GM18861 (cell line): ENCODE results near the gene LBHD1.
"Not testable (repeated sequence)": the region's sequence is repeated elsewhere in the genome, so short reads cannot be mapped to it uniquely, and the experiment has no call there.

Experiments
- ATAC-seq: cut with Tn5 transposase; IDR thresholded peaks from one replicate; pipeline ENCODE4 v1.9.1; 2021; ENCODE audit not compliant: unreplicated experiment

Gene LBHD1

GRCh38 chr11:62694455-62695167, 22.5 kb upstream of the LBHD1 start:
- no peak for ATAC-seq

GRCh38 chr11:62693624-62694023, 21.6 kb upstream of the LBHD1 start:
- not testable (repeated sequence) for ATAC-seq

GRCh38 chr11:62689421-62690183, 17.5 kb upstream of the LBHD1 start, which contains the start of gene LRRN4CL:
LRRN4CL (minus strand) TSS chr11:62689530; CDS start chr11:62688508, 1,022 bp downstream.
- no peak for ATAC-seq

GRCh38 chr11:62688491-62688890, 16.4 kb upstream of the LBHD1 start:
- no peak for ATAC-seq

DNA sequence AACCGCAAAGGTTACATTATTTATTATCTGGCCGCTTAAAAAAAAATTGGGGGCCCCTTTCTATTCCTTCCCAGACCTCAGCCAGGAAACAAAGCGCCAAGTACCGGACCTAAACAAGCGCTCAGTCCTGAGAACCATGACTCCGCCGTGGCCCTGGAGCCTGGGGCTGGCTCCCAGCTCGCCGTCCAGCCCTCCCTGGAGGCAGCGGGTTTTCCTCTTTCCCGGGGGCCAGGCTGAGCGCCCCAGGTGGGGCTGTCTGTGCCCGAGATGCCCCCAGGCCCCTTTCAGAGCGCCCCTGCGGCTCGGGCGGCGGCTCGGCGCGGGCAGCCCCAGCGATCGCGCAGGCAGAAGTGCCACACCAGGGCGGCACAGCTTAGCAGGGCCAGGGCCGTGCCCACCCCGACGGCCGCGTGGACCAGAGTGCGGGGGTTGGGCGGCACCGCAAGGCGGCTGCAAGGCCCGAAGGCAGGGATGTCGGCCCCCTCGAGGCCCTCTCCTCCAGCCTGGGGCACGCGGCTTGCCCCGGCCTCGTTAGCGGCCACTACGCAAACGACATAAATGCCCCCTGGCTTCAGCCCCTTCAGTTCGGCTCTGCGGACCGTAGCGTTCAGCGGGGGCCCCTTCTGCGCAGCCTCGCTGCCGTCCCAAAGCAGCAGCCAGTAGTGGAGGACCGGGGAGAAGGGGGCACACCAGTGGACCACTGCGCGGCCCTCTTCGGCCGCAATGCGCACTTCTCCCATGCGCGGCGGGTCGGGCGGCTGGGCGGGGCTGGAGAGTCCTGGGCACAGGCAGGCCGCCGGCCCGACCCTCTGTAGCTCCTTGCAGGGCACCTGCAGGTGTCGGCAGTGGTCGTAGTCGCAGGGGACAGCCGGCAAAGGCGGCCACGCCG, 15.7 kb upstream of the LBHD1 start:
- no peak for ATAC-seq

DNA sequence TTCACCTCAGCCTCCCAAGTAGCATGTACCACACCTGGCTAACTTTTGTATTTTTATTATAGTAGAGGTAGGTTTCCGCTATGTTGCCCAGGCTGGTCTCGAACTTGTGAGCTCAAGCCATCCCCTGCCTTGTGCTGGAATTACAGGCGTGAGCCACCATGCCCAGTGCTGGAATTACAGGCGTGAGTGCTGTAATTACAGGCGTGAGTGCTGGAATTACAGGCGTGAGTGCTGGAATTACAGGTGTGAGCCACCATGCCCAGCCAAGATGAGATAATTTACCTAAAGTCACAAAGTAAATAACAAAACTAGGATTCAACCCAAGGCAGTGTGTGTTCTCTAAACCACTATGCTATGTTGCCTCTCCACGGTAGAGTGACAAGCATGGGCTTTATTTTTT, 10.5 kb upstream of the LBHD1 start:
- ATAC-seq, result no peak

- ATAC-seq, result peak; percentile 52
Measured at GRCh38 chr11:62680825-62681240, 8.8 kb upstream of the LBHD1 start.

DNA sequence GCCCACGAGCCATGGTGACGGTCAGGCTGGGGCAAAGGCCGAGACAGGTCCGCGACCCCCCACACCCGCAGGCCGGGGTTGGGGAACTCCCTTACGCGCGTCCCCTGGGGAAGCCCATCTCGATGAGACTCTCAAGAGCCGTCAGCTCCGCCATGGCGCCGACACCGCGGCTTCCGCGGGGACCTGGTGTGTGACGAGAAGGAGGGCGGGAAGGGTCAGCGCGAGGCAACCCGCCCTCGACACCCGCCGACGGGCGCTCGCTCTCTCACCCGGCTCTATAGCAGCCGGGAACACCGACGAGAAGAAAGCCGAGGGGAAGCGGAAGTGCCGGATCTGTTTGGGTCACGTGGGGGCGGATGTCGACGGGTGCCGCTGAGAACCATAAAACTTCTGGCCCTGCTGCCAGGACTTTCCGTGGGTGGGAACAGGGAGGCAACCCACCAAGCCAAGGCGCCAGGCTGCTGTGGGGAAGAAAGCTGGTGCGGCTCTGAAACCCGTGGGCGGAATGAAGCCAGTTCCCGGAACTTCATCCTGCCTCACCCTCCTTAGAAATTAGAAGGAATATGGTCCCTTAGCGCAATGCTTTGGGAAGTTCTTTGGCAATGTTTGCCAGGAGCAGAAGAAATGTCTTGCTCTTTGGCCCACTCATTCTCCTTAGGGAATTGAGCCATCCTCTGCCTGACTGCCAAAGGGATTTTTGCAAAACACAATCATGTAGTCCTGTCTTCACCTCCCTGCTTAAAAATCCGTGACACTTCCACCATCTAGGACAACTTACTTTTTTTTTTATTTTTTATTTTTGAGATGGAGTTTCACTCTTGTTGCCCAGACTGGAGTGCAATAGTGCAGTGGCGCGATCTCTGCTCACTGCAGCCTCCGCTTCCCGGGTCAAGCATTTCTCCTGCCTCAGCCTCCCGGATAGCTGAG, 7.0 kb upstream of the LBHD1 start, which contains the start of gene UBXN1:
Gene UBXN1 (minus strand): TSS at position 304 of the 927 bp plus-strand sequence. CDS start 150 bp downstream, at position 154.
- ATAC-seq, result peak; percentile 49

- ATAC-seq, result no peak
Measured at GRCh38 chr11:62678433-62678769, 6.3 kb upstream of the LBHD1 start.

DNA sequence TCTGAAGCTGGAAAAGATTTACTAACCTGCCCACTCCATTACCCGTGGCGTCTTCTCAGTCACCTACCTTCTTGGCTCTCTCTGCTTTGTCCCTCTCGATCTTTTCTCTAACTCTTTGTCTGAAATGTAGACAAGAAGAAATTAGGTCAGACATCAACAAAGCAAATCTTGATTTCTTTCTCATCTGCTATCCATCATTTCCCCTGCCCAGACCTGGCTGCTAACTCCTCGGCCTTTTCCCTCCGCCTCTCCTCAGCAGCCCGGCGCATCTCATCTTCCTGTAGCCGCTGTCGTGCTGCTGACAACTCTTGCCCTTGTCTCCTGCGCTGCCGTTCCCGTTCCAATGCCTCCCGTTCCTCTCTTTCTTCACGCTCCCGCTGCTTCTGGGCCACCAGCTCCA, 5.6 kb upstream of the LBHD1 start:
- ATAC-seq, result no peak

DNA sequence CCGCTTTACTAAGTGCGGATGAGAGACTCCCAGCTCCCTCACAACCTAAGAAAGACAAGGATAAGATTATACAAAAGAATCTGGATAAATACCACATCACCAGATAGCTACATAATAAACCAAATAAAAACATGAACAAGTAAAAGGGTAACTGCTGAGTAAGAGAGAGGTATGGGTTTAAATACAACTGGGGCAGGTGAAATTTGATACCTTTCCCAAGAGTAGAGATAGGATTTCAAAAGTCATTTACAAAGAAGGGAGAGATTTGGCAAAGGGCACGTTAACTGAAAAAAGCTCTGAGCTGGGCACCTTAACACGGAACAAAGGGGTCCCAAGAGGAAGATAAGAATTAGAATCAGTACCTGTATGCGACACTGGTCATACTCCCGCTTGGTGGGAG, 5.1 kb upstream of the LBHD1 start:
- no peak for ATAC-seq

- ATAC-seq, result no peak
Measured at GRCh38 chr11:62676698-62677097, 4.6 kb upstream of the LBHD1 start.

DNA sequence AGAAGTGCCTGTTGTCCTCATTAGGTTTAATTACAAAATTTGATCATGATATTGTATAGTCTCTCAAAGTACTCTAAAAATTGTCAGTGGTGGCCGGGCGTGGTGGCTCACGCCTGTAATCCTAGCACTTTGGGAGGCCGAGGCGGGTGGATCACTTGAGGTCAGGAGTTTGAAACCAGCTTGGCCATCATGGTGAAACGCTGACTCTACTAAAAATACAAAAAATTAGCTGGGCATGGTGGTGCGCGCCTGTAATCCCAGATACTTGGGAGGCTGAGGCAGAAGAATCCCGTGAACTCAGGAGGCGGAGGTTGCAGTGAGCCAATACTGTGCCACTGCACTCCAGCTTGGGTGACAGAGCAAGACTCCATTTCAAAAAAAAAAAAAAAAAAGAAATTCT, 3.3 kb upstream of the LBHD1 start:
- not testable (repeated sequence) for ATAC-seq

DNA sequence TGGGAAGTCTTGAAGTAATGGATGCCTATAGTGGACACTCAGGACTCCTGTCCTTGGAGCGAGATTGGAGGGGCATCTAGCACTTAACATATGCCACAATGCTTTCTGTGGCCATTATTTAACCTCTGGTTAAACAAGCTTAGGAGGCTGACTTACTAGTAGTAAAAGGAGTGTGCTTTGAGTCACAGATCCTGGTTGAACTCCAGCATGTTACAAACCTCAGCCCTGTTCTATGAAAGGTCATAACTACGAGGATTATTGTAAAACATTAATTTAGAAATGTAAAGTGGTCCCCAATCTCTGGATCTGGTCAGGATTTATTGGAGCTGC, 1.1 kb upstream of the LBHD1 start:
- ATAC-seq, result no peak

GRCh38 chr11:62671236-62671607, 845 bp downstream of the LBHD1 start:
- ATAC-seq, result no peak

GRCh38 chr11:62669420-62670161, 2.5 kb downstream of the LBHD1 start:
- ATAC-seq, result no peak

DNA sequence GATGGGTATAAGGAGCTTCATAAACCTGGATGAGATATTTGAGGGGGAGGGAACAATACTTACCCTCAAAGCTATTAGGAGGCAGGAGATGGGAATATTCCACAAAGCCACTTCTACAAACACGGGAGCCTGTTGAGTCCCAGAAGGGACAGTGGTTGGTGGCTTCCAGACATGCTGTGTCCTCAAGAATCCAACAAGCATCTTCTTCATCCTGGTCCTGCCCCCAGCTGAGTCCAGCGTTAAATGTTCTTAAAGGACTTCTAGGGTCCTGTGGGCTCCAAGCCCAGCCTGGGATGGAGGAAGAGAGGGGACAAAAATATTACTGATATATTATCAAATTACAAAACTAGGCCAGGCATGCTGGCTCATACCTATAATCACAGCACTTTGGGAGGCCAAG, 4.6 kb downstream of the LBHD1 start:
- ATAC-seq, result no peak

GRCh38 chr11:62666259-62666926, 5.7 kb downstream of the LBHD1 start:
- ATAC-seq, result no peak

DNA sequence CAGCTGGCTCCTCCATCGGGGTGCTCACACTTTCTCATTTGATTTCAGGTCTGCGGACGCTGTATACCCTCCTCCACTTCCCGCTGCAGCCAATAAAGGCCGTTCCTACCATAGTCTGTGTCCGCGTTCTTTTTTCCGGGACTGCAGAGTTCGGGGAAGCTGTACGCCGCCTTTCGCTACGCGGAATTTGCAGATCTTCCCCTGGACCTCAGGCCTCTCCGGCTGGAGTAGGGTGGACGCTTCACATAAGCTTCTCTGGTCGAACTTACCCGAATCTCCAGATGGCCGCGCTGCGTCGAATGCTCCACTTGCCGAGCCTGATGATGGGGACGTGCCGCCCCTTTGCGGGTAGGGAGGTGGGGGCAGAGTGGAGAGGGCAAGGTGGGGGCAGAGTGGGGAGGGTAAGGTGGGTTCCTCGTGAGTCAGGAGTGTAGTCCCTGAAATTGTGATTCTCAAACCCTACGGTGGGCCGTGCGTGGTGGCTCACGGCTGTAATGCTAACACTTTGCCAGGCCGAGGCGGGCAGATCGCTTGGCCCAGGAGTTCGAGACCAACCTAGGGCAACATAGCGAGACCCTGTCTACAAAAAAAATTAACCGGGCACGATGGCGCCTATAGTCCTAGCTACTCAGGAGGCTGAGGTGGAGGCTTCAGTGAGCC, 6.3 kb downstream of the LBHD1 start:
- no peak for ATAC-seq
